Thyroid gland (tissue), 4 donors: ENCODE data around the gene DNAH3. TPM values are rescaled to one million over a fixed set of nuclear protein-coding genes. Genes with fewer than 3 reads are reported as not detected.
A peak's percentile ranks its signal among the peaks of the same experiment; 100 is the strongest.

ENCODE experiments used
- DNase-seq, 2 donors: peaks; one replicate each; pipeline ENCODE4 v3.0.0-alpha.2; 2019
- H3K27ac ChIP-seq, 3 donors: fragments of 200-600 bp; sonication (generic); 1 replicate in 2 of 3; 2 replicates in 1 of 3; pipeline ENCODE4 v1.5.1; 2016 to 2019; ENCODE audit warnings: mild to moderate bottlenecking in 1 of 3, moderate library complexity in 1 of 3
- H3K27me3 ChIP-seq: fragments of 200-600 bp; sonication (generic); one replicate; pipeline ENCODE4 v1.5.1; 2019
- H3K36me3 ChIP-seq, 2 donors: fragments of 200-600 bp; sonication (generic); one replicate each; pipeline ENCODE4 v1.5.1; 2016 to 2019
- H3K4me1 ChIP-seq, 2 donors: fragments of 200-600 bp; sonication (generic); one replicate each; pipeline ENCODE4 v1.5.1; 2017 to 2019
- H3K4me3 ChIP-seq, 3 donors: fragments of 200-600 bp; sonication (generic); replicated peaks in 1 of 3; 1 replicate in 2 of 3; 2 replicates in 1 of 3; pipeline ENCODE4 v1.5.1; 2016; ENCODE audit warnings: mild to moderate bottlenecking in 1 of 3
- H3K9me3 ChIP-seq: fragments of 200-600 bp; sonication (generic); one replicate; pipeline ENCODE4 v1.5.1; 2017
- POLR2A ChIP-seq, 2 donors: fragments of 450-650 bp; IDR thresholded peaks; one replicate each; pipeline ENCODE4 v1.6.1; 2017; ENCODE audit warnings: antibody characterized with exemption in 2 of 2, mild to moderate bottlenecking in 2 of 2, moderate library complexity in 1 of 2
- WGBS, 2 donors: methylation state at CpG; one replicate each; pipeline ENCODE4 v1.1.5; 2017; 5-methylcytosine and 5-hydroxymethylcytosine counted together
- intact Hi-C: fragments of 100-400 bp; cut with DNase I; formaldehyde crosslinking; loops from one replicate; pipeline ENCODE4 v1.15.1; 2023
- total RNA-seq, 4 donors: library from RNA; depleted of rRNA; stranded (reverse); fragments of >200 nt; gene quantifications; one replicate each; pipeline ENCODE4 v1.2.3, GENCODE V29; 2016
- TF ChIP-seq, protein P1 (sequence below), 6 experiments: fragments of 200-600 bp in 3 of 6; fragments of 450-650 bp in 3 of 6; sonication (generic) in 3 of 6; IDR thresholded peaks; one replicate each; pipeline ENCODE4 v1.5.1; 2016 to 2019; ENCODE audit warnings: antibody characterized with exemption in 6 of 6, mild to moderate bottlenecking in 2 of 6, inconsistent platforms in 1 of 6, moderate library complexity in 1 of 6

DNAH3 gene
- total RNA-seq, 4 donors from 2014 or later: 0.15 TPM; not detected in 3

DNA sequence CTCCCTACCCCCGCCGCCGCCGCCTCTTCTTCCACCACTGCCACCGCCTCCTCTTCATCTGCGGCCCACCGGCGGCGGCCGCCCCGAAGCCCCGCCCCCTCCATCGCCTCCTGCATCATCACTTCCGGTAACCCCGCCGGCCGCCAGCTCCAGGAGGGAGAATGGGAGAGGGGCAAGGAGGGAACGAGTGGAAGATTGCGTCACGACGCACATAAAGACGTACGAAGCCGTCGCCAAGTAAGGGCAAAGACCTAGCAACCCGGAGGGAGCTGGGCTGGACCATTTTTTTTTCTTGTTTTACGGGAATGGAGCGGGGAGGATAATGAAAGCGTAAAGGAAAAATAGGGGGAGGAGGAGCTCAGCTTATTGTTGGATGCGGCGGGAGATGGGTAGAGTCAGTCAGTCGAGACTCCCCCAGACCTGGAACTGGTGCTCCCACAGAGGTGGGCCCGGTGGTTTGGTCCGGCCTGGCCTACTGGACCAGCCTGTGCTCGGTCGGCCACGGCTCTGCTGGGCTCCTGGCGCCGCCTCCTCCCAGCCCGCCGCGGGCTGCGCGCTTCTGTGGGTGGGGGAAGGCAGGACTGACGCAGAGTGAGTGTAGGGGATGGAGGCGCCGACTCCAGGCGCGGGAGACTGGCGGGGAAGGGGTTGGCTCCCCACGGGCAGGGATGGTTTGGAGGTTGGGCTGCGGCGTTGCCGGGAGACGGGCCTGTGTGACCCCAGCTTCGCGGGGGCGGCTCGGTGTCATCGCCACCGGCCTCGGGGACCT is 250.2 kb downstream of the DNAH3 start, which contains the start of the genes DCUN1D3 and LYRM1:
DCUN1D3 (minus strand) TSS at position 60 of the 769 bp plus-strand sequence. CDS start 37,820 bp downstream, outside the sequence.
LYRM1 (plus strand) TSS at position 473 of the 769 bp plus-strand sequence. CDS start 14,785 bp downstream, outside the sequence.
- H3K36me3 ChIP-seq: peaks cover 5 to 7% of the 10 kb centered on the region in 2 donors
- no peaks in the 10 kb centered on the region for H3K9me3 ChIP-seq
- TF ChIP-seq, protein P1, sequence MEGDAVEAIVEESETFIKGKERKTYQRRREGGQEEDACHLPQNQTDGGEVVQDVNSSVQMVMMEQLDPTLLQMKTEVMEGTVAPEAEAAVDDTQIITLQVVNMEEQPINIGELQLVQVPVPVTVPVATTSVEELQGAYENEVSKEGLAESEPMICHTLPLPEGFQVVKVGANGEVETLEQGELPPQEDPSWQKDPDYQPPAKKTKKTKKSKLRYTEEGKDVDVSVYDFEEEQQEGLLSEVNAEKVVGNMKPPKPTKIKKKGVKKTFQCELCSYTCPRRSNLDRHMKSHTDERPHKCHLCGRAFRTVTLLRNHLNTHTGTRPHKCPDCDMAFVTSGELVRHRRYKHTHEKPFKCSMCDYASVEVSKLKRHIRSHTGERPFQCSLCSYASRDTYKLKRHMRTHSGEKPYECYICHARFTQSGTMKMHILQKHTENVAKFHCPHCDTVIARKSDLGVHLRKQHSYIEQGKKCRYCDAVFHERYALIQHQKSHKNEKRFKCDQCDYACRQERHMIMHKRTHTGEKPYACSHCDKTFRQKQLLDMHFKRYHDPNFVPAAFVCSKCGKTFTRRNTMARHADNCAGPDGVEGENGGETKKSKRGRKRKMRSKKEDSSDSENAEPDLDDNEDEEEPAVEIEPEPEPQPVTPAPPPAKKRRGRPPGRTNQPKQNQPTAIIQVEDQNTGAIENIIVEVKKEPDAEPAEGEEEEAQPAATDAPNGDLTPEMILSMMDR (IDR thresholded peaks at IDR 0.05): no peak
- TF ChIP-seq POLR2A (IDR thresholded peaks at IDR 0.05): peak; percentile 68 to 90
- H3K4me3 ChIP-seq: peak within 1 kb of the TSS; percentile 60 to 89 (median 63)
- peak; percentile 97 to 98 for DNase-seq
- H3K27ac ChIP-seq: peak within 1 kb of the TSS; percentile 92 to 97 (median 95)
- 0 to 1% methylated on average over 31 to 55 of the region's 62 CpGs for WGBS, 2 donors
- peaks cover 15 to 50% of the 10 kb centered on the region in 2 donors for H3K4me1 ChIP-seq
- no peaks in the 10 kb centered on the region for H3K27me3 ChIP-seq
- intact Hi-C loops: loop anchor here (10.0 kb wide), 1 partner anchor 46 kb away; no protein-coding TSS in a partner anchor

DNA sequence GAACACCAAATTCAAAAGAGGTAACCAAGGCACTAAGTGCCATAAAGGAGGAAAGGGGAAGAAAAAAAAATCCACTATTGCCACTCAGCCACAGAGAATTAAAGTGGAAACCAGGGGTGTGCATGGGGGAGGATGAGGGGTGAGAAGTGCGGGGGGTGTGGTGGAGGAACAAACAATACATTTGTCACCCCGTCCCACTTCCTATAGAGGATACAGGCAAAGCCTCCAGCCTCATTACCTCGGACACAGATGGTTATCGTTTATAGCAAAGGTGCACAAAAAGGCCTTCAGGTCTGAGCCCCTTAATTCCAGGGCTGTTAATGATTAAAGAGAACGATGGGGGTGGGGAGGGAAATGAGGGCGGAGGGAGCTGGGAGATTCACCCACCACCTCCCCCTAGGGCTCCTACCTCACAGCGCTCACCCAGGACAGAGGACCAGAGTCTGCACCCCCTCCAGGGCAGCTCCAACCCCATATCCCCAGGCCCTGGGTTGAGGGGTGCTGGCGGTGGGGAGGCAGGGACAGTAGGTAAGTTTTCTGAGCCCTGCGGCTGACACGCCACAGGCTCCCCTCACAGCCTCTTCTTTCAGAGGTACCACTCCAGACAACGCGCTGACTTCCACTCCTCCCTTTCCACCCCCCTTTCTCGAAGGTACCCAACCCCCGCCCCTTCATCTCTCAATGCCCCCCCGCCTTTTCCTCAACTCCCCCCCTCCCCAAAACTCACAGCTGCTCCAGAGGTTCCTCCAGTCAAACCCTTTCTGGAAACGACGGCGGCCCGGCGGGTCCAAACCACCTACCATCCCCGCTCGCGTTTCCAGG is 251.0 kb downstream of the DNAH3 start:
- 0 to 1% methylated on average over 21 of the region's 23 CpGs for WGBS, 2 donors
- TF ChIP-seq POLR2A (IDR thresholded peaks at IDR 0.05): no peak
- TF ChIP-seq, protein P1 (IDR thresholded peaks at IDR 0.05): no peak
- H3K4me3 ChIP-seq: peak overlapping the region; percentile 60 to 89 (median 63)
- H3K27me3 ChIP-seq: no peaks in the 10 kb centered on the region
- H3K36me3 ChIP-seq: peaks cover 5 to 7% of the 10 kb centered on the region in 2 donors
- DNase-seq: no peak
- peak overlapping the region; percentile 92 to 97 (median 95) for H3K27ac ChIP-seq
- intact Hi-C loops: loop anchor here (10.0 kb wide), 1 partner anchor 45 kb away; no protein-coding TSS in a partner anchor
- H3K4me1 ChIP-seq: peaks cover 15 to 42% of the 10 kb centered on the region in 2 donors
- no peaks in the 10 kb centered on the region for H3K9me3 ChIP-seq

DNA sequence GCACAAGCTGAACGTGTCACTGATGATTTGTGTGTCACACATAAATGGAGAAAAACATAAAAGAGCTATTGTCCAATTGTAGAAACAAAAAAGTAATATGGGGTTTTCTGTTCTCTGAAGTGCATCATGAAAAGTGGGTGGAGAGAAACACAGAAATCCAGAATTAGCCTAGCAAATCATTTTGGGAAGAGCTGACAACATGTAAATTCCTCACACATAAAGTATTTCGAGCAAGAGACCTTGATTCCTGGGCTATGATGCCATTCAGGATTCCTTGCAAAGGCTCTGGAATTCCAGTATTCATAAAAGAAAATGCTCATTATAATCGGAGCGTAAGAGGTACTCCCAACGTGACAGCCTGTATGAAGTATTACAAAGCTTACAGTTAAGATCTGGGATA is 251.6 kb downstream of the DNAH3 start:
- DNase-seq: no peak
- peak overlapping the region in 2 of 3 donors; percentile 92 to 95 for H3K27ac ChIP-seq
- TF ChIP-seq POLR2A (IDR thresholded peaks at IDR 0.05): no peak
- TF ChIP-seq, protein P1 (IDR thresholded peaks at IDR 0.05): no peak
- 26 to 27% methylated on average over 5 of the region's 5 CpGs for WGBS, 2 donors
- peaks cover 15 to 39% of the 10 kb centered on the region in 2 donors for H3K4me1 ChIP-seq
- H3K36me3 ChIP-seq: peaks cover 5 to 7% of the 10 kb centered on the region in 2 donors
- H3K4me3 ChIP-seq: peak overlapping the region; percentile 60 to 89 (median 63)
- intact Hi-C loops: no loop called here
- H3K9me3 ChIP-seq: no peaks in the 10 kb centered on the region
- no peaks in the 10 kb centered on the region for H3K27me3 ChIP-seq

DNA sequence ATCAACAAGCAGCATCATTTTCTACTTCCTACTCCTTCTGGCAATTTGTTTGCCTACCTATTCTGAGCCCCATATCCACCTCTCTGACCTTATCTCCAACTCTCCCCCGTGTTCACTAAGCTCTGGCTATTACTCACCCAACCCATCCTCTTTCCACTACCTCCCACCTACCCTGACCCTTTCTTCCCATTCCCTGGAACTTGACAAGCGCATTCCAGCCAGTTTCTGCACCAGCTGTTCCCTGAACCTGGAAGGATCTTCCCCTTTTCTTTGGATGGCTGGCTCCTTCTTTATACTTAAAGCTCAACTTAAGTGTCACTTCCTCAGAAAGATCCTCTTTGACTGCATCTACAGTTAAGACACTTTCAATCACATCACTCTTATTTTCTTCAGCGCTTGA is 252.7 kb downstream of the DNAH3 start:
- no peak overlapping the region for H3K4me3 ChIP-seq
- 71 to 75% methylated on average over 3 of the region's 3 CpGs for WGBS, 2 donors
- peaks cover 5 to 7% of the 10 kb centered on the region in 2 donors for H3K36me3 ChIP-seq
- peaks cover 15 to 30% of the 10 kb centered on the region in 2 donors for H3K4me1 ChIP-seq
- intact Hi-C loops: no loop called here
- H3K9me3 ChIP-seq: no peaks in the 10 kb centered on the region
- H3K27ac ChIP-seq: no peak overlapping the region
- H3K27me3 ChIP-seq: no peaks in the 10 kb centered on the region
- DNase-seq: no peak
- no peak for TF ChIP-seq POLR2A (IDR thresholded peaks at IDR 0.05)
- TF ChIP-seq, protein P1 (IDR thresholded peaks at IDR 0.05): no peak
